HepG2 (cell line): ENCODE data around the gene MCMBP. TPM values are rescaled to one million over a fixed set of nuclear protein-coding genes. Genes with fewer than 3 reads are reported as not detected.

Experiments used
- ATAC-seq: fragments of 200-7000 bp; cut with Tn5 transposase; 3 replicates; pipeline ENCODE4 v1.9.1; 2020; ENCODE audit warnings: mild to moderate bottlenecking, moderate library complexity
- BruUV-seq: library from RNA; stranded (reverse); fragments of 400-500 nt; replicated peaks from 2 replicates; lab custom pipeline; 2021; lab: Mats Ljungman, UMichigan
- CTCF ChIA-PET: fragments of 300-600 bp; formaldehyde crosslinking; extraction: SDS; loops from one replicate; lab custom pipeline; 2021; ENCODE audit warnings: low total read pairs, inconsistent platforms, low intra/inter-chr PET ratio; lab: Yijun Ruan, JAX
- POLR2A ChIA-PET: fragments of 350-600 bp; sonication (Branson Sonifier 250); formaldehyde crosslinking; loops from one replicate; lab custom pipeline; 2020; ENCODE audit warnings: antibody characterized with exemption, inconsistent platforms; lab: Yijun Ruan, JAX
- DNase-seq: peaks from one replicate; pipeline ENCODE4 v3.0.0-alpha.2; 2015; ENCODE audit warnings: low spot score
- FAIRE-seq: peaks from 3 replicates; lab custom pipeline; 2011; peaks lifted over from hg19 to GRCh38; lab: Jason Lieb, UNC
- H2AFZ ChIP-seq: one replicate; pipeline ENCODE4 v1.6.1; 2011; ENCODE audit warnings: low read length, inconsistent platforms
- H3K27ac ChIP-seq: fragments of 300-600 bp; 3 replicates; pipeline ENCODE4 v1.8.0; 2011; ENCODE audit warnings: mixed run types, mild to moderate bottlenecking, mixed read lengths, low read length, inconsistent platforms; ENCODE audit not compliant: insufficient read depth; ENCODE audit errors: extremely low read length
- H3K27me3 ChIP-seq, 2 experiments: fragments of 200-600 bp in 1 of 2; 2 replicates in 1 of 2; 3 replicates in 1 of 2; pipeline versions ENCODE4 v1.6.0 to v1.8.0; 2011; ENCODE audit warnings: low read length in 2 of 2, mild to moderate bottlenecking in 2 of 2, moderate library complexity in 2 of 2, inconsistent platforms in 1 of 2; ENCODE audit not compliant: insufficient read depth in 2 of 2, control insufficient read depth in 1 of 2
- H3K36me3 ChIP-seq, 2 experiments: fragments of 200-600 bp in 1 of 2; replicated peaks in 1 of 2; 2 replicates in 1 of 2; 3 replicates in 1 of 2; pipeline versions ENCODE4 v1.5.1 to v1.8.0; 2011; ENCODE audit warnings: low read length in 2 of 2, inconsistent platforms in 1 of 2; ENCODE audit not compliant: insufficient read depth in 2 of 2, control insufficient read depth in 1 of 2
- H3K4me1 ChIP-seq: 2 replicates; pipeline ENCODE4 v1.5.1; 2012; ENCODE audit warnings: low read length, inconsistent platforms; ENCODE audit not compliant: insufficient read depth
- H3K4me2 ChIP-seq: 2 replicates; pipeline ENCODE4 v1.6.0; 2011; ENCODE audit warnings: low read depth, low read length, inconsistent platforms
- H3K4me3 ChIP-seq, 3 experiments: fragments of 200-600 bp in 1 of 3; sonication (generic), shearing (Covaris generic) in 1 of 3; replicated peaks in 1 of 3; 2 replicates each; pipeline ENCODE4 v1.5.1; 2011 to 2016; ENCODE audit warnings: low read length in 3 of 3, inconsistent platforms in 2 of 3, low read depth in 2 of 3, mild to moderate bottlenecking in 2 of 3, control low read depth in 1 of 3, mixed read lengths in 1 of 3; ENCODE audit not compliant: insufficient read depth in 1 of 3
- H3K79me2 ChIP-seq: one replicate; pipeline ENCODE4 v1.6.1; 2011; ENCODE audit warnings: low read length, inconsistent platforms; ENCODE audit not compliant: insufficient read depth
- H3K9ac ChIP-seq: 2 replicates; pipeline ENCODE4 v1.6.0; 2011; ENCODE audit warnings: mild to moderate bottlenecking, low read depth, low read length, inconsistent platforms; ENCODE audit not compliant: insufficient read depth
- H3K9me3 ChIP-seq: 2 replicates; pipeline ENCODE4 v1.5.1; 2012; ENCODE audit warnings: mild to moderate bottlenecking, low read length
- H4K20me1 ChIP-seq: 2 replicates; pipeline ENCODE4 v1.6.0; 2011; ENCODE audit warnings: inconsistent platforms, mild to moderate bottlenecking, low read length, moderate library complexity; ENCODE audit not compliant: insufficient read depth
- CSRNP2 ChIP-seq: sonication (generic); formaldehyde crosslinking; conservative IDR thresholded peaks from 2 replicates; pipeline ENCODE4 v1.8.0; 2022; ENCODE audit warnings: low read depth, missing genetic modification reagents
- FOSL2 ChIP-seq: sonication (generic); formaldehyde crosslinking; IDR thresholded peaks from 2 replicates; pipeline ENCODE4 v1.4.0; 2020; ENCODE audit warnings: missing genetic modification reagents
- KAT8 ChIP-seq: IDR thresholded peaks from 2 replicates; pipeline ENCODE4 v1.6.1; 2016; ENCODE audit warnings: missing genetic modification reagents, missing compliant biosample characterization
- NKX3-1 ChIP-seq: sonication (generic); formaldehyde crosslinking; IDR thresholded peaks from 2 replicates; pipeline ENCODE4 v1.5.0; 2020; ENCODE audit warnings: missing genetic modification reagents
- SP4 ChIP-seq: sonication (generic); formaldehyde crosslinking; IDR thresholded peaks from 2 replicates; pipeline ENCODE4 v1.8.1; 2023; ENCODE audit warnings: mild to moderate bottlenecking, missing genetic modification reagents
- SRSF9 ChIP-seq: fragments of 200-400 bp; formaldehyde crosslinking; IDR thresholded peaks from 2 replicates; pipeline ENCODE4 v1.6.1; 2018; ENCODE audit warnings: borderline replicate concordance, mild to moderate bottlenecking, low read depth, low read length; ENCODE audit not compliant: insufficient read depth, poor library complexity, severe bottlenecking
- TFDP2 ChIP-seq: sonication (generic); formaldehyde crosslinking; IDR thresholded peaks from 2 replicates; pipeline ENCODE4 v1.4.0; 2020; ENCODE audit warnings: missing genetic modification reagents
- ZKSCAN5 ChIP-seq: sonication (generic); formaldehyde crosslinking; IDR thresholded peaks from 2 replicates; pipeline ENCODE4 v1.5.1; 2020; ENCODE audit warnings: mild to moderate bottlenecking, missing genetic modification reagents
- ZNF3 ChIP-seq: IDR thresholded peaks from 2 replicates; pipeline ENCODE4 v1.7.0; 2017; ENCODE audit warnings: inconsistent platforms
- ZNF709 ChIP-seq: sonication (generic); formaldehyde crosslinking; IDR thresholded peaks from 2 replicates; pipeline ENCODE4 v1.5.0; 2020; ENCODE audit warnings: mild to moderate bottlenecking, missing genetic modification reagents
- ZNF724P ChIP-seq: sonication (generic); formaldehyde crosslinking; IDR thresholded peaks from 2 replicates; pipeline ENCODE4 v1.8.0; 2022; ENCODE audit warnings: missing genetic modification reagents, borderline replicate concordance
- ZSCAN25 ChIP-seq: sonication (generic); formaldehyde crosslinking; IDR thresholded peaks from 2 replicates; pipeline ENCODE4 v1.8.0; 2022; ENCODE audit warnings: mild to moderate bottlenecking, missing genetic modification reagents
- WGBS: methylation state at CpG from one replicate; pipeline ENCODE4 v1.1.6; 2017; ENCODE audit warnings: low lambda C conversion rate; 5-methylcytosine and 5-hydroxymethylcytosine counted together
- in situ Hi-C: cut with HindIII; loops from 2 replicates; pipeline ENCODE4 v1.10.0; 2017; ENCODE audit warnings: low pct_unique_long_range_greater_than_20kb; ENCODE audit not compliant: extremely low pct_ligation_motif_present
- intact Hi-C: fragments of 100-400 bp; cut with micrococcal nuclease; formaldehyde crosslinking; loops from one replicate; pipeline ENCODE4 v1.10.0; 2022; ENCODE audit not compliant: unreplicated experiment
- polyA plus RNA-seq, 8 experiments: library from polyadenylated mRNA; depleted of rRNA in 3 of 8; stranded (reverse) in 7 of 8; unstranded in 1 of 8; fragments of >200 nt; fragmentation: Illumina TruSeq in 4 of 8; extraction: Trizol in 4 of 8; gene quantifications; 2 replicates each; pipeline versions ENCODE4 v1.2.1 to v1.2.3, GENCODE V29; 2011 to 2016; ENCODE audit warnings: low read depth in 4 of 8, missing spikeins in 1 of 8, mixed read lengths in 1 of 8; ENCODE audit not compliant: insufficient read depth in 1 of 8
- total RNA-seq, 5 experiments: library from RNA; depleted of rRNA; stranded (reverse); fragments of >200 nt; fragmentation: Illumina TruSeq; extraction: Trizol; gene quantifications; 2 replicates each; pipeline ENCODE4 v1.2.3, GENCODE V29; 2016; ENCODE audit warnings: low read depth in 1 of 5

Gene MCMBP
- total and polyA plus RNA-seq, 2 of the 13 experiments (the other 11 are each of a cell fraction or from before 2014, with no cell fraction given), result 35.7 to 62.4 TPM

GRCh38 chr10:119898577-119898976 lies 25.9 kb upstream of the MCMBP start:
- H3K79me2 ChIP-seq, result peaks cover 82% of the 10 kb centered on the region
- no peaks in the 10 kb centered on the region for H3K9me3 ChIP-seq
- no TSS peak for BruUV-seq
- WGBS, result 97% methylated on average over 4 of the region's 4 CpGs
- intact Hi-C loops (no loop called here), in situ Hi-C loops (no loop called here)
- ChIA-PET CTCF (no interaction called here), POLR2A (no interaction called here)
- H4K20me1 ChIP-seq, result peaks cover 16% of the 10 kb centered on the region
- peaks cover 68% of the 10 kb centered on the region for H3K4me1 ChIP-seq
- H3K4me3 ChIP-seq, result no peak overlapping the region
- ATAC-seq (no peak), FAIRE-seq (no peak), DNase-seq (no peak)
- H3K9ac ChIP-seq, result no peak overlapping the region
- no peak overlapping the region for H3K4me2 ChIP-seq
- H3K36me3 ChIP-seq, result peaks cover 11 to 28% of the 10 kb centered on the region in 2 experiments
- no peak overlapping the region for H3K27ac ChIP-seq
- no peaks in the 10 kb centered on the region for H3K27me3 ChIP-seq
- H2AFZ ChIP-seq, result no peak overlapping the region
- TF ChIP-seq ZNF3 (CRISPR knock-in tag), result no peak
- no peak for TF ChIP-seq TFDP2 (CRISPR knock-in tag)
- no peak for TF ChIP-seq ZNF709
- TF ChIP-seq CSRNP2 (CRISPR knock-in tag), result no peak
- TF ChIP-seq KAT8 (CRISPR knock-in tag), result no peak
- TF ChIP-seq SP4 (CRISPR knock-in tag), result no peak
- no peak for TF ChIP-seq SRSF9
- TF ChIP-seq ZSCAN25 (CRISPR knock-in tag), result no peak
- TF ChIP-seq NKX3-1 (CRISPR knock-in tag), result no peak
- TF ChIP-seq FOSL2, result no peak
- TF ChIP-seq ZKSCAN5 (CRISPR knock-in tag), result no peak
- TF ChIP-seq ZNF724P, result no peak
